HFF-Myc (cell line): ENCODE data around the gene ITIH5.

ENCODE experiments used
- DNase-seq: peaks from one replicate; pipeline ENCODE4 v3.0.0-alpha.2; 2011; ENCODE audit warnings: low read depth; ENCODE audit errors: extremely low read depth
- H3K4me3 ChIP-seq: replicated peaks from 2 replicates; pipeline ENCODE4 v1.5.1; 2011; ENCODE audit warnings: low read depth, mild to moderate bottlenecking, control low read depth, low read length
- TF ChIP-seq, protein P1 (sequence below): IDR thresholded peaks from 2 replicates; pipeline ENCODE4 v1.5.1; 2012; ENCODE audit warnings: mild to moderate bottlenecking, low read depth, low read length, control low read depth; ENCODE audit errors: missing control alignments

The ITIH5 gene

DNA sequence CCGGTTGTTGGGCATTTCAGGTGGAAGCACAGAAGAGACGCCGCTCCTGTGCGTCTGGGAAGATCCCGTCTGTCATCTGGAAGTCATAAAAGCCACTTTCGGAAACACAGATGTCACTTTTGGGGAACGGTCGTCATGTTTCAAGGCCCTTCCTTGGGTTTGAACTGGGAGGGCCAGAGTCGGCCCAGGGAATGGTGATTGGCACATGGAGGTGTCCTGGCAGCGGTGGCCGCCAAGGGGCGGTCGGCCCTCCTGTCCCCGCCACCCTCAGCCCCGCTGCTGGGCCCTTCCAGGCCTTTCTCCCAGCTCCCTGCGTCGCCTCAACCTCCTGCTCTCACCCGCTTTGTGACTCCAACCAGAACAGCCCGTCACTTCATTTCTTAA is 140.8 kb downstream of the ITIH5 start:
- H3K4me3 ChIP-seq = no peak overlapping the region
- TF ChIP-seq, protein P1, sequence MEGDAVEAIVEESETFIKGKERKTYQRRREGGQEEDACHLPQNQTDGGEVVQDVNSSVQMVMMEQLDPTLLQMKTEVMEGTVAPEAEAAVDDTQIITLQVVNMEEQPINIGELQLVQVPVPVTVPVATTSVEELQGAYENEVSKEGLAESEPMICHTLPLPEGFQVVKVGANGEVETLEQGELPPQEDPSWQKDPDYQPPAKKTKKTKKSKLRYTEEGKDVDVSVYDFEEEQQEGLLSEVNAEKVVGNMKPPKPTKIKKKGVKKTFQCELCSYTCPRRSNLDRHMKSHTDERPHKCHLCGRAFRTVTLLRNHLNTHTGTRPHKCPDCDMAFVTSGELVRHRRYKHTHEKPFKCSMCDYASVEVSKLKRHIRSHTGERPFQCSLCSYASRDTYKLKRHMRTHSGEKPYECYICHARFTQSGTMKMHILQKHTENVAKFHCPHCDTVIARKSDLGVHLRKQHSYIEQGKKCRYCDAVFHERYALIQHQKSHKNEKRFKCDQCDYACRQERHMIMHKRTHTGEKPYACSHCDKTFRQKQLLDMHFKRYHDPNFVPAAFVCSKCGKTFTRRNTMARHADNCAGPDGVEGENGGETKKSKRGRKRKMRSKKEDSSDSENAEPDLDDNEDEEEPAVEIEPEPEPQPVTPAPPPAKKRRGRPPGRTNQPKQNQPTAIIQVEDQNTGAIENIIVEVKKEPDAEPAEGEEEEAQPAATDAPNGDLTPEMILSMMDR = no peak
- DNase-seq = no peak

DNA sequence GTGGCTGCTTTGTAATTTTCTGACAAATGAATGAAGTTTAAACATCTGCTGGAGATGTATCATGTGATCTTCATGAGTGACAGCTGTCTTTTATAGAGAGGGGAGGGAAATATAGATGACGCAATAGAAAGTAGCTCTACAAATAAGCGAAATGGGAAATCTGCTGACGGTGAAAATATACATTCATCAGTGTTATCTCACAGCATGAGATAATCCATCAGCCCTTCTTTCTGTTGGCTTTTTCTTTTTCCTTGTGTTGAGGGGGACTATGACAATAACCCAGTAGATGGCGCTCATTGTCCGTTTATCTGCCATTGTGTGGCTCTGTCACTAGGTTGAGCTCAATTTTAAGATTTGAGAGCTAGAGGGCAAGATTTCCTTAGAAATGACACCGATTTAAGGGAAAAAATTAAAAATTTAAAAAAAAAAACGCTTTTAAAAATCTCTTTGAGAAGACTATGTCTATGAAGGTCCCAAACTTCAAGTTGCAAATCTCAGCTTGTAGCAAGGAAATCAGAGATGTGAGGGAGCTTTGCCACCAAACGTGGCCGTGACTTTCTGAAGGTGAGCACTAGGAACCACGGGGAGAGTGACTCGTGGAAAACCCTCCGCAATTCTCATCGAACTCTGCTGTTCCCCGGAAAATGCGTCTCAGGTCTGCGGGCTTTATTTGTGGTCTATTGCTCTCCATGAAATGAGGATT is 141.3 kb downstream of the ITIH5 start:
- H3K4me3 ChIP-seq = no peak overlapping the region
- TF ChIP-seq, protein P1 = peak; percentile 65
- DNase-seq = peak; percentile 62

DNA sequence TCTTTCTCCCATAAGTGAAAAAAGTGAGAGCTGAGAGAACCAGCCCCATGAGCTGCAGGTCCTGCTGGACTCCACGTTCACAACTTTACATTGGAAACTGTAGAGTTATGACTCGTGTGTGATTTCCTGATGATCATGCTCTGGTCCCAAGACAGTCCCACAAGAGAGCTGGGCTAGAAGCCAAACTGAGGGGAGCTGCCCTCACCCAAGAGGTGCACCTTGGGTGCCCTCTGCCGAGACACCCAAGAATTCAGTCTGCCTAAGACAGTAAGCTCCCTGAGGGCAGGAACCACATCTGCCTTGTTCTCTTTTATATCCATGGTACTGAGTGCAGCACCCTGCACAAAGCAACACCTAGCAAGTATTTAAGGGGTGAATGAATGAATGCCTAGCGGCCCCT is 143.1 kb downstream of the ITIH5 start:
- TF ChIP-seq, protein P1 = no peak
- DNase-seq = no peak
- no peak overlapping the region for H3K4me3 ChIP-seq

DNA sequence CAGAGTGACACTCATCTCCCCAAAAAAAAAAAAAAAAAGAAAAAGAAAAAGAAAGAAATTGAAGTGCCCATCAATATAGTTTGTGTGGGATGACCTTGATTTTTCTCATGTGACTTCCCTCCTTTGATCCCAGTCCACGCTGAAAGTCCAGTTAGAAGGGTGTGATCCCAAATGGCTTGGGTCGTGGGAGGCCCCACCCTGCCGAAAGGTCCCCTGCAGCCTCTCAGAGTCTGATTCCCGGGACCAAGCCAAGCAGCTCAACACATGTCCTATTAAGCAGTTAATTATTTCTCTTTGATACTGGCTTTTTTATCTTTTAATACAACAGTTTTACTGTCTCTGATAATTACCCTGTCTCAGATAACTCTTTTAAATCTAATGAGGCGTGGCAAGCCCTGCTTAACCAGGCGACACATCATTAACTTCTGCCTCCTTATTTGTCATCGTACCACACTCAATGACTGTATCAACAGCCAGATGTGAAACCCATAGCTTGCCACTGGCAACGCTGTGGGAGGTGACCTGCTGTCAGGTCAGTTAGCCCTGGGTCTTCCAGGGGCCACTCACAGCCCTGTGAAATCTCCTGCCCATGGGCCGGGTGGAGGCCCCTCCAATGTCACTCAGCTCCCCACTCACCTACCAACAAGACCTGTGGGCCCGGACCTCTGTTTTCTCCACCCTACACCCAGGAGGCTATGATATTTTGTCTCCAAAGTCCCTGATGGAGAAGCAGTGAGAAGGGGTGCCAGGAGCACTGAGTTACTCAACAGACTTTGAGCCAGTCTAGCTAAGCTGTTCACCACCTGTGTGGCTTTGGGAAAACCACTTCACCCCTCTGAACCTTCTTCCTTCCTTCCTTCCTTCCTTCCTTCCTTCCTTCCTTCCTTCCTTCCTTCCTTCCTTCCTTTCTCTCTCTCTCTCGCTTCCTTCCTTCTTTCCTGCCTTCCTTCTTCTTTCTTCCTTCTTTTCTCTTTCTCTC is 146.0 kb downstream of the ITIH5 start:
- TF ChIP-seq, protein P1 = no peak
- no peak overlapping the region for H3K4me3 ChIP-seq
- DNase-seq = no peak

DNA sequence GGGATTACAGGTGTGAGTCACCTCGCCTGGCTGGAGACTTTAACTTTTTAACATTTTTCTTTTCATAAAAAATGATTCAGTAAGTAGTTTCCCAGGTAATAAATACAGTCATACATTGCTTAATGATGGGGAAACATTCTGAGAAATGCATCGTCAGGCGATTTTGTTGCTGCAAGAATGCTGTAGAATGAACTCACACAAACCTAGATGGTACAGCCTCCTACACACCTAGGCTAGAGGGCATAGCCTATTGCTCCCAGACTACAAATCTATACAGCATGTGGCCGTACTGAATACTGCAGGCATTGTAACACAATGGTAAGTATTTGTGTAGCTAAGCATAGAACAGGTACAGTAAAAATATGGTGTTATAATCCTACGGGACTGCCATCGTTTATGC is 147.4 kb downstream of the ITIH5 start:
- no peak overlapping the region for H3K4me3 ChIP-seq
- TF ChIP-seq, protein P1 = no peak

DNA sequence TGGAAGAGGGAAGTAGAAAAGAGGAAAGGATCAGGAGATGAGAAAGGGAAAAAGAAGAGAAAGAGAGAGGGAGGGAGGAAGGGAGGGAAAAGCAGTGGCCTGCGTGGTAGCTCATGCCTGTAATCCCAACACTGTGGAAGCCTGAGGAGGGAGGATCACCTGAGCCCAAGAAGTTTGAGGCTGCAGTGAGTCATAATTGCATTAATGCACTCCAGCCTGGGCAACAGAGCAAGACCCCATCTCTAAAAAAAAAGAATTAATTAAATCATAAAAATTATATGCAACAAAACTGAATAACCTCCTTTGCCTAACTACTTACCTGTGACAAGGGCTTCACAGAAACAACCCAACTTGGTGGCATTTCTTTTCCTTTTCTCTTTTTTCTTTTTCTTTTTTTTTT is 148.1 kb downstream of the ITIH5 start:
- H3K4me3 ChIP-seq = no peak overlapping the region
- TF ChIP-seq, protein P1 = no peak
- no peak for DNase-seq

More for the DNA sequence above, 147.4 kb downstream of the ITIH5 start:
- DNase-seq = no peak
